GM12878 (cell line): Measurements from ENCODE around the gene GPRASP2.

Experiments used
- CTCF ChIP-seq, 3 experiments: IDR thresholded peaks in 2 of 3; conservative IDR thresholded peaks in 1 of 3; 2 replicates each; pipeline ENCODE4 v1.5.1; 2011; ENCODE audit warnings: low read depth in 3 of 3, low read length in 3 of 3, mild to moderate bottlenecking in 3 of 3, control low read depth in 2 of 3, moderate library complexity in 2 of 3, inconsistent platforms in 1 of 3, mixed read lengths in 1 of 3; ENCODE audit not compliant: control insufficient read depth in 2 of 3, insufficient read depth in 1 of 3; ENCODE audit errors: extremely low read depth in 1 of 3
- EZH2 ChIP-seq: IDR thresholded peaks from 2 replicates; pipeline ENCODE4 v1.6.1; 2012; ENCODE audit warnings: low read depth, mild to moderate bottlenecking, control low read depth, inconsistent platforms, low read length, borderline replicate concordance; ENCODE audit not compliant: control insufficient read depth
- KDM1A ChIP-seq: fragments of 200-600 bp; sonication (generic); IDR thresholded peaks from 2 replicates; pipeline ENCODE4 v1.6.1; 2016; ENCODE audit warnings: borderline replicate concordance
- NFIC ChIP-seq: IDR thresholded peaks from 2 replicates; pipeline ENCODE4 v1.6.1; 2012; ENCODE audit warnings: low read depth, mild to moderate bottlenecking, inconsistent platforms, low read length, moderate library complexity
- RAD21 ChIP-seq: IDR thresholded peaks from 2 replicates; pipeline ENCODE4 v1.6.1; 2011; ENCODE audit warnings: mild to moderate bottlenecking, low read depth, low read length, moderate library complexity; ENCODE audit not compliant: insufficient read depth
- SIN3A ChIP-seq: IDR thresholded peaks from 2 replicates; pipeline ENCODE4 v1.6.1; 2012; ENCODE audit warnings: low read depth, low read length, improper control_type of control experiment
- TF ChIP-seq, protein P1 (sequence below): fragments of 450-650 bp; IDR thresholded peaks from 2 replicates; pipeline ENCODE4 v1.6.1; 2017; ENCODE audit warnings: mild to moderate bottlenecking, moderate library complexity

DNA sequence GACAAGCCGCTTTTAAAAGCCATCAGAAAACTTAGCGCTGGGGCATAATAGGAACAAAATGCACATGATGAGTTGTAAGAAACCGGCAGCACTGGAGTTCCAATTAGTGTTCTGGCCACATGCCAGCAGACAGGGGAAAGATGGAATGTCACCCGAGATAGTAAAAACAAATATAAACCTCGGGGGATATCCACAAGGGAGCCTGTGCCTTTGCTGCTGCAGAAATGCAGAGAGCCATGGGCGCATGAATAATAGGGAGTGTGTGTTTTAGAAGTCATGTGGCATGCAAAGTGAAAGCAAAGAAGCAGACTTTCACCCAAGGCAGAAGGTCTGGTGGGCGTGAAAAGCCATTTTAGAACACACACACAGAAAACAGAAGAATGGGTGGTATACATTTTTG lies 27.4 kb downstream of the GPRASP2 start:
- no peak for TF ChIP-seq RAD21
- TF ChIP-seq EZH2: no peak
- TF ChIP-seq SIN3A: no peak
- no peak for TF ChIP-seq CTCF (IDR thresholded peaks at IDR 0.05 in 2 of 3, conservative IDR thresholded peaks at IDR 0.05 in 1 of 3; ENCODE audit: control insufficient read depth in 2 of 3, extremely low read depth in 1 of 3, insufficient read depth in 1 of 3, low read depth in 3 of 3, low read length in 3 of 3)
- TF ChIP-seq, protein P1, sequence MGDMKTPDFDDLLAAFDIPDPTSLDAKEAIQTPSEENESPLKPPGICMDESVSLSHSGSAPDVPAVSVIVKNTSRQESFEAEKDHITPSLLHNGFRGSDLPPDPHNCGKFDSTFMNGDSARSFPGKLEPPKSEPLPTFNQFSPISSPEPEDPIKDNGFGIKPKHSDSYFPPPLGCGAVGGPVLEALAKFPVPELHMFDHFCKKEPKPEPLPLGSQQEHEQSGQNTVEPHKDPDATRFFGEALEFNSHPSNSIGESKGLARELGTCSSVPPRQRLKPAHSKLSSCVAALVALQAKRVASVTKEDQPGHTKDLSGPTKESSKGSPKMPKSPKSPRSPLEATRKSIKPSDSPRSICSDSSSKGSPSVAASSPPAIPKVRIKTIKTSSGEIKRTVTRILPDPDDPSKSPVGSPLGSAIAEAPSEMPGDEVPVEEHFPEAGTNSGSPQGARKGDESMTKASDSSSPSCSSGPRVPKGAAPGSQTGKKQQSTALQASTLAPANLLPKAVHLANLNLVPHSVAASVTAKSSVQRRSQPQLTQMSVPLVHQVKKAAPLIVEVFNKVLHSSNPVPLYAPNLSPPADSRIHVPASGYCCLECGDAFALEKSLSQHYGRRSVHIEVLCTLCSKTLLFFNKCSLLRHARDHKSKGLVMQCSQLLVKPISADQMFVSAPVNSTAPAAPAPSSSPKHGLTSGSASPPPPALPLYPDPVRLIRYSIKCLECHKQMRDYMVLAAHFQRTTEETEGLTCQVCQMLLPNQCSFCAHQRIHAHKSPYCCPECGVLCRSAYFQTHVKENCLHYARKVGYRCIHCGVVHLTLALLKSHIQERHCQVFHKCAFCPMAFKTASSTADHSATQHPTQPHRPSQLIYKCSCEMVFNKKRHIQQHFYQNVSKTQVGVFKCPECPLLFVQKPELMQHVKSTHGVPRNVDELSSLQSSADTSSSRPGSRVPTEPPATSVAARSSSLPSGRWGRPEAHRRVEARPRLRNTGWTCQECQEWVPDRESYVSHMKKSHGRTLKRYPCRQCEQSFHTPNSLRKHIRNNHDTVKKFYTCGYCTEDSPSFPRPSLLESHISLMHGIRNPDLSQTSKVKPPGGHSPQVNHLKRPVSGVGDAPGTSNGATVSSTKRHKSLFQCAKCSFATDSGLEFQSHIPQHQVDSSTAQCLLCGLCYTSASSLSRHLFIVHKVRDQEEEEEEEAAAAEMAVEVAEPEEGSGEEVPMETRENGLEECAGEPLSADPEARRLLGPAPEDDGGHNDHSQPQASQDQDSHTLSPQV: no peak
- TF ChIP-seq NFIC: no peak
- TF ChIP-seq KDM1A: no peak
